SK-N-MC (cell line): ENCODE data around the gene NLGN1.

Experiments
- EZH2 ChIP-seq: fragments of 200-600 bp; sonication (generic); IDR thresholded peaks from one replicate; pipeline ENCODE4 v1.6.1; 2017; ENCODE audit warnings: antibody characterized with exemption
- FOXP2 ChIP-seq: optimal IDR thresholded peaks from 2 replicates; pipeline ENCODE3; 2011; ENCODE audit warnings: mild to moderate bottlenecking, moderate library complexity; ENCODE audit not compliant: insufficient read depth; ENCODE audit errors: extremely low read length, control extremely low read depth

DNA sequence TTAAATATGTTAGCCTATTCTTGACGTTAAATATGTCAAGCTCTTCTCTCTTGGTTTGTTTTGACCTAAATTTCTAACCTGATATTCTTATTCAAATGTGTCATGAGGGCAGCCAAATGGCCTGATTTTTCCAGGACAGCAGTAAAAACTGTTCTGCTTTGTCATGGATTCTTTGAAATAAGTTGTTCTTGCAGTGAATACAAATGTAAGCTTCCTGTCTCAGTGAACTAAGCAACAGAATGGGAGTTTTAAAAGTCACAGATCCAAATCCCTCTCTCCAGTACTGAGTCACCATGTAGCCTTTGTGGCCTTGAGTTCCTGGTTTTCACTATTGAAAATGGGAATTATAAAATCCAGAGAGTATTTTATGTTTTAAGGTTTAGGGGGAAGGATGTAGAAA lies 301.8 kb downstream of the NLGN1 start:
- TF ChIP-seq FOXP2, result no peak
- no peak for TF ChIP-seq EZH2
